Heart right ventricle (tissue), 16 donors: ENCODE results near the gene GAL3ST2. TPM values are rescaled to one million over a fixed set of nuclear protein-coding genes. Genes with fewer than 3 reads are reported as not detected.
A peak's percentile ranks its signal among the peaks of the same experiment; 100 is the strongest.
"Not testable (repeated sequence)": the region's sequence is repeated elsewhere in the genome, so short reads cannot be mapped to it uniquely, and the experiment has no call there.

ENCODE experiments used
- ATAC-seq, 8 donors: fragments of 200-7000 bp; cut with Tn5 transposase; one replicate each; pipeline ENCODE4 v1.9.1; 2020; ENCODE audit warnings: mild to moderate bottlenecking in 8 of 8, moderate library complexity in 8 of 8, moderate number of reproducible peaks in 1 of 8
- DNase-seq, 2 donors: peaks; one replicate each; pipeline ENCODE4 v3.0.0-alpha.2; 2020
- H3K27ac ChIP-seq, 10 donors: fragments of 200-600 bp; sonication (generic) in 2 of 10; one replicate each; pipeline versions ENCODE4 v1.5.0 to v1.8.0; 2020 to 2022; ENCODE audit warnings: mild to moderate bottlenecking in 3 of 10
- H3K27me3 ChIP-seq, 7 donors: fragments of 200-600 bp; one replicate each; pipeline ENCODE4 v1.8.0; 2021 to 2022; ENCODE audit warnings: mild to moderate bottlenecking in 2 of 7
- H3K36me3 ChIP-seq, 9 donors: fragments of 200-600 bp; sonication (generic) in 1 of 9; one replicate each; pipeline versions ENCODE4 v1.5.0 to v1.8.0; 2020 to 2022; ENCODE audit warnings: mild to moderate bottlenecking in 2 of 9
- H3K4me1 ChIP-seq, 9 donors: fragments of 200-600 bp; sonication (generic) in 1 of 9; one replicate each; pipeline versions ENCODE4 v1.5.0 to v1.8.0; 2020 to 2022; ENCODE audit warnings: mild to moderate bottlenecking in 4 of 9
- H3K4me3 ChIP-seq, 10 donors: fragments of 200-600 bp; sonication (generic) in 2 of 10; one replicate each; pipeline versions ENCODE4 v1.5.0 to v1.8.0; 2020 to 2022; ENCODE audit warnings: mild to moderate bottlenecking in 7 of 10, moderate library complexity in 2 of 10
- H3K9me3 ChIP-seq, 11 donors: fragments of 200-600 bp in 10 of 11; sonication (generic) in 2 of 11; one replicate each; pipeline versions ENCODE4 v1.5.0 to v1.8.0; 2013 to 2022; ENCODE audit warnings: mild to moderate bottlenecking in 2 of 11, control low read depth in 1 of 11, moderate library complexity in 1 of 11
- CTCF ChIP-seq, 9 donors: fragments of 200-600 bp; sonication (generic) in 2 of 9; IDR thresholded peaks; one replicate each; pipeline versions ENCODE4 v1.5.0 to v1.8.0; 2021 to 2022; ENCODE audit warnings: antibody characterized with exemption in 9 of 9, mild to moderate bottlenecking in 5 of 9, moderate library complexity in 1 of 9
- WGBS, 2 donors: extraction: QIAGEN DNeasy Blood & Tissue Kit; methylation state at CpG; one replicate each; pipeline ENCODE4 v1.1.7; 2013; ENCODE audit warnings: inconsistent platforms in 1 of 2; 5-methylcytosine and 5-hydroxymethylcytosine counted together
- intact Hi-C, 10 donors: fragments of 100-400 bp; cut with DNase I; formaldehyde crosslinking; loops; one replicate each; pipeline versions ENCODE4 v1.11.1 to v1.14.2; 2022
- polyA plus RNA-seq, 2 donors: library from polyadenylated mRNA; stranded (reverse); fragments of 200-250 nt; gene quantifications; one replicate each; pipeline ENCODE4 v1.2.3, GENCODE V29; 2013
- total RNA-seq, 10 donors: library from RNA; stranded (reverse); fragmentation: NEBNext Ultra II Directional in 3 of 10; extraction: Animal tissue kit (Norgen Biotek cat#: 25700) in 3 of 10; gene quantifications; one replicate each; pipeline versions ENCODE4 v1.2.1 to v1.2.4, GENCODE V29; 2021 to 2023
- donor health status: Arrhythmogenic right ventricular cardiomyopathy.
- donor health status: ischemic (EF 13 %, LVEDD 7.1; RV severe dilation, severe dysfunction).
- donor health status: healthy with polysubstance abuse.
- donor health status: DM: no; HTN: yes; CAD: no.
- donor health status: DM: no; HTN: no; CAD: no.
- donor health status: ischemic (EF 25% LVEDD 6.9; RV normal size, moderate dysfunction).
- donor health status: ischemic (EF 25% LVEDD 5.7; RV mildly dilated, moderate dysfunction).
- donor health status: healthy.
- donor health status: DM: yes; HTN: yes; CAD: no.
- donor health status: Ischemic cardiomyopathy.
- donor health status: ischemic (EF 35%, LVEDD 5.7; RV mildly dilated, moderate dysfunction).
- donor health status: nonischemic (EF 11% LVEDD 7.7; RV severe dilation, severe dysfunction).
- donor health status: DM: yes; HTN: yes; CAD: no.
- donor health status: PGD.
- donor health status: ischemic (EF 29% LVEDD 5.4; RV normal size, mild dysfunction).
- donor health status: nonischemic (EF 23%, LVEDD 6.1; RV moderate dilation, normal function).

GAL3ST2 gene
- total and polyA plus RNA-seq, 12 donors: 0.19 to 0.28 (median 0.23) TPM; not detected in 9

- 12 to 16% methylated on average over 34 to 35 of the region's 35 CpGs for WGBS, 2 donors
- Histone ChIP-seq H3K4me1 (peaks cover 10 to 22% (median 20%) of the 10 kb centered on the region in 9 donors), H3K4me3 (peak overlapping the region; percentile 28 to 57 (median 49)), H3K27me3 (peaks cover 0 to 24% (median 20%) of the 10 kb centered on the region in 7 donors), H3K9me3 (no peaks in the 10 kb centered on the region), H3K36me3 (no peaks in the 10 kb centered on the region), H3K27ac (peak overlapping the region in 3 of 10 donors; percentile 16 to 48 (median 44))
- no peak for TF ChIP-seq CTCF (IDR thresholded peaks at IDR 0.05)
- intact Hi-C loops: loop anchor here in 2 of 10 donors (10.0 kb wide), 1 partner anchor 60 kb away; the partner anchor contains the start of gene RTP5 (in 2 of the 2)
- peak in 5 of 8 donors; percentile 19 to 39 (median 23) for ATAC-seq
- DNase-seq: peak in 1 of 2 donors; percentile 16
Measured at GRCh38 chr2:241804326-241805229, 28.0 kb downstream of the GAL3ST2 start.

- DNase-seq, H3K27ac ChIP-seq: not testable (repeated sequence)
Measured at GRCh38 chr2:241806217-241806616, 29.6 kb downstream of the GAL3ST2 start.

GRCh38 chr2:241808051-241808720 lies 31.6 kb downstream of the GAL3ST2 start:
- 65 to 70% methylated on average over 16 to 17 of the region's 17 CpGs for WGBS, 2 donors
- peak in 1 of 2 donors; percentile 25 for DNase-seq

More at GRCh38 chr2:241806217-241806616, 29.6 kb downstream of the GAL3ST2 start:
- H3K4me1 ChIP-seq: peaks cover 13 to 39% (median 27%) of the 10 kb centered on the region in 9 donors
- H3K27me3 ChIP-seq: peaks cover 0 to 24% (median 20%) of the 10 kb centered on the region in 7 donors
- H3K4me3 ChIP-seq, ATAC-seq, H3K36me3 ChIP-seq, H3K9me3 ChIP-seq: not testable (repeated sequence)
- 5 to 48% methylated on average over 2 to 3 of the region's 8 CpGs for WGBS, 2 donors
- intact Hi-C loops: loop anchor here in 2 of 10 donors (10.0 kb wide), 1 partner anchor 59 kb away; the partner anchor contains the start of gene RTP5 (in 2 of the 2)

More at GRCh38 chr2:241808051-241808720, 31.6 kb downstream of the GAL3ST2 start:
- intact Hi-C loops: loop anchor here in 2 of 10 donors (10.0 kb wide), 1 partner anchor 57 kb away; the partner anchor contains the start of gene RTP5 (in 2 of the 2)
- TF ChIP-seq CTCF (IDR thresholded peaks at IDR 0.05): no peak
- Histone ChIP-seq H3K4me3 (no peak overlapping the region), H3K27ac (no peak overlapping the region), H3K27me3 (peaks cover 0 to 18% (median 14%) of the 10 kb centered on the region in 7 donors), H3K36me3 (no peaks in the 10 kb centered on the region), H3K9me3 (no peaks in the 10 kb centered on the region), H3K4me1 (peaks cover 12 to 40% (median 32%) of the 10 kb centered on the region in 9 donors)
- no peak for ATAC-seq
